Adrenal gland (tissue), 5 donors: Measurements from ENCODE around the gene CACUL1.
"Not testable (repeated sequence)": the region's sequence is repeated elsewhere in the genome, so short reads cannot be mapped to it uniquely, and the experiment has no call there.

ENCODE experiments used
- CTCF ChIP-seq, 6 experiments: fragments of 450-650 bp in 4 of 6; fragments of 200-600 bp in 2 of 6; sonication (generic) in 1 of 6; IDR thresholded peaks; 1 replicate in 5 of 6; 2 replicates in 1 of 6; pipeline versions ENCODE4 v1.5.1 to v1.8.0; 2016 to 2021; ENCODE audit warnings: antibody characterized with exemption in 6 of 6, mild to moderate bottlenecking in 2 of 6, moderate library complexity in 1 of 6
- POLR2A ChIP-seq, 2 donors: fragments of 450-650 bp; IDR thresholded peaks; one replicate each; pipeline ENCODE4 v1.6.1; 2017; ENCODE audit warnings: antibody characterized with exemption in 2 of 2, mild to moderate bottlenecking in 2 of 2, moderate library complexity in 1 of 2
- donor health status: DM: no; HTN: no; CAD: no.

- not testable (repeated sequence) for TF ChIP-seq CTCF, POLR2A (IDR thresholded peaks at IDR 0.05)
Measured at GRCh38 chr10:118671221-118671620, 83.5 kb downstream of the CACUL1 start.
